ENCODE results near the gene ZNF879.

Gene ZNF879

DNA sequence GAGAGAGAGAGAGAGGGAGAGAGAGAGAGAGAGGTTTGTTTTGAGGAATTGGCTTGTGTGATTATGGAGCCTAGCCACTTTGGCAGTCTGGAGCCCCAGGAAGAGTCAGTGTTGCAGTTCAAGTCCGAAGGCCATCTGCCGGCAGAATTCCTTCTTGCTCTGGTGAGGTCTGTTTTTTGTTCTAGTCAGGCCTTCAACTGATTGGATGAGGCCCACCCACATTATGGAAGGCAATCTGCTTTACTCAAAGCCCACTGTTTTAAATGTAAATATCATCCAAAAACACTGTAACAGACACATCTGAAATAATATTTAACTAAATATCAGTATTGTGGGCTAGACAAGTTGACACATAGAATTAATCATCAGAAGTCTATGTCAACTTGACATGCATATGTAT is 17.0 kb upstream of the ZNF879 start:
- FAIRE-seq (no peak), DNase-seq (ENCODE audit: low spot score) (no peak)

DNA sequence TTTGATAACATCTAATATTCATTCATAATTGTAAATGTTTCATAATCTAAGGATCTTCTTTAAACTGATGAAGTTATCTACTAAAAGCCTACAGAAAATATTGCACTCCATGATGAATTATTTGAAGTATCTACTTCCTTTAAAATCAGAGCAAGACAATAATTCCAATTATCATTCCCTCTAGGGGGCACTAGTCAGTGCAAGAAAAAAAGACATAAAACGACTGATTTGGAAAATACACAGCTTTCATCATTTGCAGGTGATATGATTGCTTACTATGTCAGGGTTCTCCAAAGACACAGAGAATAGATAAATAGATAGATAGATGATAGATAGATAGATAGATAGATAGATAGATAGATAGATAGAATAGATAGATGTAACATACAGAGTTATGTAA is 14.9 kb upstream of the ZNF879 start:
- DNase-seq (ENCODE audit: low spot score) = no peak

DNA sequence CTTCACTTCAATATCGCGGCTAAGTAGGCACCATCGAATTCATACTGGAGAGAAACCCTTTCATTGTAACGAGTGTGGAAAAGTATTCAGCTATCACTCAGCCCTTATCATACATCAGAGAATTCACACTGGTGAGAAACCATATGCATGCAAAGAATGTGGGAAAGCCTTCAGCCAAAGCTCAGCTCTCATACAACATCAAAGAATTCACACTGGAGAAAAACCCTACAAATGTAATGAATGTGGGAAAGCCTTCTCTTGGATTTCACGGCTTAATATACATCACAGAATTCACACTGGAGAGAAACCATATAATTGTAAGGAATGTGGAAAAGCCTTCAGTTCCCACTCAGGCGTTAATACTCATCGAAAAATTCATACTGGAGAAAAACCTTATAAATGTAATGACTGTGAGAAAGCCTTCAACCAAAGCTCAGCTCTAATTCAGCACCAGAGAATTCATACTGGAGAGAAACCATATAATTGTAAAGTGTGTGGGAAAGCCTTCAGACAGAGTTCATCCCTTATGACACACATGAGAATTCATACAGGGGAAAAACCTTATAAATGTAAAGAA is 9.5 kb downstream of the ZNF879 start:
- FAIRE-seq (no peak), DNase-seq (ENCODE audit: low spot score) (no peak)

More for the DNA sequence above, 14.9 kb upstream of the ZNF879 start:
- FAIRE-seq = no peak

GRCh38 chr5:179044765-179045164 is 21.2 kb downstream of the ZNF879 start:
- no peak for DNase-seq (ENCODE audit: low spot score)
- FAIRE-seq = no peak

- DNase-seq (ENCODE audit: low spot score) = no peak
- no peak for FAIRE-seq
Observed at GRCh38 chr5:179051784-179052183, 28.2 kb downstream of the ZNF879 start.

GRCh38 chr5:179054036-179054785 is 30.6 kb downstream of the ZNF879 start:
- FAIRE-seq (no peak), DNase-seq (ENCODE audit: low spot score) (no peak)

DNA sequence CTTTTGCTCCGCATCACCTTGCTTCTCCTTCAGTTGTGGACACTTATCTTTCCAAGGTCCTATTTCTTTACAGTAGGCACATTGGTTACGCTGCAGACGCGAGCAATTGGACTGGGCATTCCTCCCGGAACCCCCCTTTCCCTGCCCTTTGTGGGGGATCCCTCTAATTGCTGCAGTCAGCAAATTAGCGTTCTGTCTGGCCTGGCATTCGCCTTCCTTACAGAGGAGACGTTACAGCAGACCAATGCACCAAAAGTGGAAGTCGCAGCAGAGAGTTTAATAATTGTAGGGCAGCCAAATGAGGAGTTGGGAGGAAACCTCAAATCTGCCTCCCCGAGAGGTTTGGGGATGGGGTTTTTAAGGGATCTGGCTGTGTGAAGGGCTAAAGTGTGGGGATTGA is 31.3 kb downstream of the ZNF879 start:
- FAIRE-seq (no peak), DNase-seq (ENCODE audit: low spot score) (no peak)

DNA sequence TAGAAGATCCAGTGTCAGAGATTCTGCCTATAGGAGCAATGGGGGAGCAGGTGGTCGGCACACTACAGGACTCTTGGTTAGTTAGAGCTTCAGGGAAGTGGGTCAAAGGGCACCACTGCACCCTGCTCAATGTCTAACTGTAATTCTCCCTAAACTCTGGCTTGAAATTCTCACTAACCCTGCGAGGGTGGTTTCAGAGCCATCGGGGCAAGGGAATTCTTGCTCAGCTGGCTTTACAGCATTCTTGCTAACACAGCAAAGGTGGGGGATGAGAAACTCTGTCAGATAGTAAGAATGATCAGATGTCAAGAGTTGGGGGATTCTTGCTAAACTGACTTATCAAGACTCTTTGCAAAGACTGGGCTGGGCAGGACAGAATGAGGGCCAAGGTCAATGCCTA is 31.8 kb downstream of the ZNF879 start:
- no peak for DNase-seq (ENCODE audit: low spot score)
- no peak for FAIRE-seq

DNA sequence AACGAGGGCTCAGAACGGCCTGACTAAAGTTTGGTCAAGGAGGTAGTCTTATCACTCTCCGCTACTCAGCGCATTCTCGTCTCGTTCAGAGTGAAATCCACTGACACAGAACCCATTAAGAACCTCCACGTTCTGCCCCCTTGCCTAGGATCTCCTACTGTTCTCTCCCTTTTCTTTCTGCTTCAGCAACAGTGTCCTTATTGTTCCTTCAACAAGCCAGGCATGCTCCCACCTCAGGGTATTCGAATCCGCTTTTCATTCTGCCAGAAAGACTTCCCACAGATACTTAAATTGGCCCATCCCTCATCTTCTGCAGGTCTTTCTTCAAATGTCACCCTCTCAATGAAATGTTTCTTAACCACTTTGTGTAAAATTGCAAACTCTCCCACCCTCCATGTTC is 32.2 kb downstream of the ZNF879 start:
- FAIRE-seq (no peak), DNase-seq (ENCODE audit: low spot score) (no peak)

DNA sequence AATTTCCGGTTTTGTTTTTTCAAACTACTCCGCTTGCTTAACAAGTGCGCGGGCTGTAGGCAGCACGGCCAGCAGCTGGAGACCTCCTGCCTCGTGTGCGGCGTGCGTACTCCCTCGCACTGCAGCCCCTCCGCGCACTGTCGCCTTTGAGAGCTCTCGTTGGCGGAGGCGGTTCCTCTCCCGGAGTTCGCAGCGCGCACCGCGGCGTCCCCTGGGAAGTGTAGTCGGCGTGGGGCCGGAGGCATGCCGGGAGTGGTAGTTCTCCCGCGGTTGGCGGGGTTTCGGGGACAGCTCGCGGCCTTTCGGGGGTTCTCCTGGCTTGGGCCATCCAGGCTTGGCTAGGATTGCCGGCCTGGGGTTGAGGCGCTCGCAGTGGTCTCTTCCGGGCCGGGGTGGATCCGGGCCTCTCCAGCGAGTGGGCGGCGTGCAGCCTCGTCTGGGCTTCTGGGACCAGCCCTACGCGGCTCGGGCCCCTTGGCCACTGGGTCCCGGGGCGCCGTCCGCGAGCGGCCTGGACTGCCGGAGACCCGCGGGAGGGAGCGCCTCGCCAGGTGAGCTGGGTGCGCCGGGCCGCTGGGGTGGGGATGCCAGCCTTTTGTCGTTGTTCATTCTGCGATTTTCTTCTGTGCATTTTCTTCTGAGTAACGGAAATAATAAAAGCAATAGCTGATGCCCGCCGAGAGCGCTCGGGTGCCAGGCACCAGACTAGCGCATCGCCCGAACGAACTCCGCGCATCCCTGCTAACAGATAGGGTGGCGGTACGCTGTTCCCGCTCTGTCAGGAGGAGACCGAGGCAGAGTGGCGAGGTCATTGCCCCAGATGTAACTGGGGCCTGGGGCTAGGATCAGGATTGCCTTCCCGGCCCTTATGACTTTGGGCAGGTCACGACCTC is 36.8 kb downstream of the ZNF879 start, which contains the start of gene ZNF354C:
TSS of gene ZNF354C (plus strand) at position 258 of the 893 bp plus-strand sequence. CDS start 1,696 bp downstream, outside the sequence.
- DNase-seq (ENCODE audit: low spot score) (no peak), FAIRE-seq (no peak)

DNA sequence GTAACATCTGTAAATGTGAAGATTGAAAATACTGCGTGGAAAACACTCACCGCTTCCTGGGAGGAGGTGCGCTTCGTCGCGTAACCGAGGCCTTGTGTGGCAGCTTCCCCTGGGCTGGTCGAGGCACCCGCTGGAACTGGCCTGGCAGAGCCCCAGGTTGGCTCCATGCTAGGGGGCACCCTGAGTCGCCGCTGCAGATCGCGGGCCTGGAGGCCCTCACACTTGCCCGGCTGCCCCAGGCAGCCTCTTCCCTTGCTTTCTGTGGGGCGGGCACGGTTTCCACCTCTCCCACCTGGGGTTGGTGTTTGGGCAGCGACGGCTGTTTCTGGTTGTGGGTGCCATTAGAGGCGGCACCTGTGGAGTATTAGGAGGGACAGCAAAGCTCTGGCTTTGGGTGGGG is 37.4 kb downstream of the ZNF879 start:
- FAIRE-seq (no peak), DNase-seq (ENCODE audit: low spot score) (no peak)

DNA sequence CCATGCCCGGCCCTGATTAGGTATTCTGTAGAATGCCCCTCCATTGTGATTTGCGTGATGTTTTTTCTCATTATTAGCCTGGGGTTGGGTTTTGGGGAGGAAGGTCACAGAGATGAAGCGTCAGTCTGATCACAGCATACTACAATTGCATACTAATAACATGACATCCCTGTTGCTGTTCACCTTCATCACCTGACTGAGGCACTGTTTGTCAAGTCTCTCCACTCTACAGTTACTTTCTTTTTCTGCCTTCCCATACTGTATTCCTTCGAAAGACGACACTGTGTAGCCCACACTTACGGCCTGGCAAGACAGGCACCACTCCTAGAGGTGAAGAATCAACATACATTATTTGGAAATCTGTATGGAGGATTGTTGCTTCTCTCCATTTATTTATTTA is 42.1 kb downstream of the ZNF879 start:
- DNase-seq (ENCODE audit: low spot score) (no peak), FAIRE-seq (no peak)

- DNase-seq (ENCODE audit: low spot score) (no peak), FAIRE-seq (no peak)
Observed at GRCh38 chr5:179079165-179079987, 55.8 kb downstream of the ZNF879 start.

- no peak for FAIRE-seq
- no peak for DNase-seq (ENCODE audit: low spot score)
Observed at GRCh38 chr5:179080724-179081123, 57.1 kb downstream of the ZNF879 start.

All from RCC 7860 (cell line).